SW 1271 (cell line): Measurements from ENCODE around the gene TARS3.
A peak's percentile ranks its signal among the peaks of the same experiment; 100 is the strongest.
"Not testable (repeated sequence)": the region's sequence is repeated elsewhere in the genome, so short reads cannot be mapped to it uniquely, and the experiment has no call there.

Experiments
- DNase-seq, 2 experiments: peaks; one replicate each; lab custom pipeline; 2025; lab: John Stamatoyannopoulos, UW

The TARS3 gene

DNA sequence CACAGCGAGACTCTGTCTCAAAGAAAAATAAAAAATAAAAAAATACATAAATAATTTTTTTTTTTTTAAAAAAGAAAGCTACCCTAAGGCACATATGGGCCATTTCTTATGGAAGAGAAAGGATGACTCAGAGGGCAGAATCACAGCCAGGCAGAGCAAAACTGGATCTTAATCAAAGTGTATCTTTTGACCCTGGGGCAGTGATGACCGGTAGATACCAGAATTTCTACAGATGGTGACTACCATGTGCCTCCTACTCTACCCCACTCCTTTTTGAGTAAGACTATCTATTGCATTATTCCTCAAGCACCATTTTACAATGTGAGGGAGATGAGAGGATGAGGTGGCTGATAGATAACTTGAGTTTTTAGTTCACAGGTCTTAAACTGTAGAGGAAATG lies 26.0 kb downstream of the TARS3 start:
- no peak for DNase-seq

DNA sequence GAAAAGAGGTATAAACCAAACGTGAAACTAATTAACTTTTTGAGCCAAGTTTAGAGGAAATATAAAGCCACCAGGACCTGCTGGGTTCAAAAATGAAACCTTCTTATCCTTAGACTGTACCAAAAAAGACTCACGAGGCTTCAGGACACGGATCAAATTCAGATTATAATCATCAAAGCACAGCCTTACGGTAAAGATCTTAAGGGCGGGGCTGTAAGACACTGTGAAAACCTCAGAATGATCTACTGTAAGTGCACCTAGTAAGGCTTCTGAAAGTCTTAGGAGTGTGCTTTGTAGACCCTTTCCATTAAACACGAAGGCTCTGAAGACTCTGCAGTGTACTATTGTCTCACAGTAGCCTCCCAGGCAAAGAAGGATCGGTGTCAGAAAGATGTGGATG lies 26.8 kb downstream of the TARS3 start:
- DNase-seq: no peak

DNA sequence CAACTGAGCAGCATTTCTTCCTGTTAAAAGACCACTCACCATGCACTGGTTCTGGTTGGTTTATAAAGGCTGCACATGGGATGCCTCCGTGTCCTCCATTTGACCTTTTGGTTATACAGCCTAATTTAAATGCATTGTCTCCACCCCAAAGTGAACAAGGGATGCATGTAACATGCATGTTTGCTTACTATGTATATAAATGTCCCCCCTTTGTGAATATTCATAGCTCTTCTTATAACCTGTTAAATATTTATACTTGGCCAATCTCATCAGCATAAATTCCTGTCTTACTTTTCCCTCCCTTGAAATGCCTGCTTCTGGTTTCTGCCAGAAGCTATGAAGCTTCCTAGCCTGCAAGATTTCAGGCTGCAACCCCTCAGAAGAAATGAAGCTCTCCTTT lies 27.4 kb downstream of the TARS3 start:
- DNase-seq: no peak

DNA sequence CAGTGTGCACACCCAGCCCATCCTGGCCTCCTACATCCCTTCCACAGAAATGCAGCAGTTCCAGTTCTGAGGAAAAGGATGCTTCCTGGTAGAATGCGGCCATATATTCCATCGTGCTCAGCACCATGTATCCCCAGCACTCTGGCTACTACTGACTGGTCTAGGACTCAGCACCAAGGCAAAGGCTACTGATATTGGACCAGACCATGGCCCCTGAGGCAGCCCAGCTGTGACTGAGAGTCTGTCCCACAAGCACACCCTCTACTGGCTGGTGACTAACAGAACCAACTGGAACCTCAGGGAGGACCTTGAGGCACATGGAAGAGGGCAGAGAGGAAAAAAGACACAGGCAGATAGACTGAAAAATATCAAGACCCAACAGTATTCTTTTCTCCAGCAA lies 30.0 kb downstream of the TARS3 start:
- peak in 1 of 2 experiments; percentile 24 for DNase-seq

DNA sequence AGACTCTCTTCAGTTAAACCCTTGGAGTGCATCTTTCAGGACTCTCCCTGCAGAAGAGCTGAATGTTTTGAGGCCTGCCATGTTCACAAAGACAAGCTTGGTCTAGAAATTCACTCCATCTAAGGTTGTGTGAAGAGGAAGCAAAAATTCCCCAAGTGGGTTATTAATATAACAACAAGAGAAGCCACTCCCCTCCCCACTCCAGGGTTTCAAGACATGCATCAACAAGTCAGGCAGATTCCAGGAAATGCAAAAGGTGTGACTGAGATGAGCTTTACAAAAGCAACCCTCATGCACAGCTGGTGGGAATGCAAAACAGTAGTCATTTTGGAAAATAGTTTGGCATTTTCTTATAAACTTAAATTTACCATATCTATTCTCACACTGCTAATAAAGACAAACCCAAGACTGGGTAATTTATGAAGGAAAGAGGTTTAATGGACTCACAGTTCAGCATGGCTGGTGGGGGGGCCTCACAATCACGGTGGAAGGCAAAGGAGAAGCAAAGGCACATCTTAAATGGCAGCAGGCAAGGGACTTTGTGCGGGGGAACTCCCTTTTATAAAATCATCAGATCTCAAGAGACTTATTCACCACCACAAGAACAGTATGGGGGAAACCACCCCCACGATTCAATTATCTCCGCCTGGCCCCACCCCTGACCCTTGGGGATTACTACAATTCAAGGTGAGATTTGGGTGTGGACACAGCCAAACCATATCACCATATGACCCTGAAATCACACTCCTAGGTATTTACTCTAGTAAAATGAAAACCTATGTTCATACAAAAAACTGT lies 31.3 kb downstream of the TARS3 start:
- no peak for DNase-seq

DNA sequence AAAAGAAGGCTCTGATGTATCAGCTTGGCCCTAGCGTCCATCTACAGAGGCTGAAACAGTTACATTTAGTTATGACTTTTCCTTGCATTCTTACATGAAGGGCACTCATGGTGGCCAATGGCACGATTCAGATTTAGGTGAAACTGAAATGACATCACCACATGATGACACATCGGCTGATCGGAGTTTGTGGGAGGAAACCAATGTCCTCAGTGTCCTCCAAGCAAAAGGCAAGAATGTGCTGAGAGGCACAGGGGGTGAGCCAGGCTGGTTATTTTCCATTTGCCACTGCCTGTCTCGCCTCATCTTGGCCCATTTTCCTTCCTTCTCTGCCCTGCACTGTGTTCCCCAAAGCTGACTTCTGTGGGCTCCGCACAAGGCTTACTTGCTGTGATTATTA lies 34.4 kb downstream of the TARS3 start:
- no peak for DNase-seq

DNA sequence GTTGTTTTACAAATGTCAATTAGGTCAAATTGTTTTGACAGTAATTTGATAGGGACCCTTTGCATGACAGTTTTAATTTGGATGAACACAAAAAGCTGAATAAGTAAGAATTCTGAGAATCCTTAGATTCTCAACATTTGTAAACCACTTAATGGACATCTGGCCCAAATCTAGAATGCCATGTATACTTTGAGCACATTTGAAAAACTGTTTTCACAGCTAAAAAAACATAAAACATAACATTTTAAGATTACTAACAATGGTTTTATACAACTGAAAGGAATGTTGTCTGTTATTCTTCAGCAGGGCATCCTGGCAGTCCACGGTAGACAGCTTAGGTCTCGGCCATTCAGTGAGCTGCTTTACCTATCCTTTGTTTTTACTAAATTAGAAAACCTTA lies 37.6 kb downstream of the TARS3 start:
- no peak for DNase-seq

DNA sequence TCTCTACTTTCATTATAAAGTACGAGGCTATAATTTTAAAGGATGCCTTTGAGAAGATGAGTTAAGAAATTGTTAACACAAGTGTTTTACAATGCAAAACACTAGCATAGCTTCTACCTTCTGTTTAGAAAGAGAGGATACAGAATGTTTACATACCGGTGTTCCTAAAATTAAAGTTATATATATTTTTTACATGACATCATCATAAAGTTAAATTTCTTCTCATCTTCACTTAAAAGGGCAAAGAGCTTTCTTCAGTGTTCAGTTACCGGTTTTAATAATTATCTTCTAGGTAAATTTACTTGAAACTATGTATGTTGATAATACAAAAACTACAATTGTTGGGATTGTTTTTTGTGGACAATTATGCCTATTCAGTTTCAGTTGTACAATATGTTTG lies 39.4 kb downstream of the TARS3 start:
- DNase-seq: no peak

DNA sequence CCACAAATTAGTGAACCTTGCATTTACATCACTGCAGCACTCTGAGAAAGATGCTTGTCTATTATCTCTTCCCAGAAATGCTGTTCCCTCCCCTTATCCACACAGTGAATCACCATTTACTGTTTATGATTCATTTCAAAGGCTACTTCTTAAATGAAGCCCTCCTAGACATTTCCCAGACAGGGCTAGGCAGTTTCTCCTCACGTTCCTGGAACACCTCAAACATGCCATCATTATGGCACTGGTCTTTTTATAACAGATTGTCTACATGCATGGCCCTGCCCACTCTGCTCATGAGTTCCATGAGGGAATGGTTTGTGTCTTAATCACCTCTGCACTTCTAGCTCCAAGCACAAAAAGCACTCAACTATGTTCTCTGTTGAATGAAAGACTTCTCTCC lies 39.9 kb downstream of the TARS3 start:
- DNase-seq: peak in 1 of 2 experiments; percentile 27

DNA sequence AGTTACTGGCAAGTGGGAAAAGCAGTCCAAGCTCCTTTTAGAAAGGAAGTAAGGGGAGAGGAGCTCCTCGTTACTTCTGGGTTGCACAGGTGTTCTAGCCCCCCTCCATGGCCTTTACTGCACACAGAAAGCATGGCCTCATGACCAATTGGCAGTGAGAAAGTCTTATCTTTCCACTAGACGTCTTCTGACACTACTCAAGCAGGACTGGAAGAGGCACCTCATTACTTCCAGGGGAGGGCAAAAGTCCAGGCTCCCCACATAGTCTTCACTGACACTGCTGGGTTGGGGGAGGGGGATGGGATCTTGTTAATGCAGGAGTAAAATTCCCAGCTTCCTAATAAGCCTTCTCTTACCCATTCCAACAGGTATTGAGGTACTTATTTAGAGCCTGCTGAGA lies 44.5 kb downstream of the TARS3 start:
- DNase-seq: no peak

DNA sequence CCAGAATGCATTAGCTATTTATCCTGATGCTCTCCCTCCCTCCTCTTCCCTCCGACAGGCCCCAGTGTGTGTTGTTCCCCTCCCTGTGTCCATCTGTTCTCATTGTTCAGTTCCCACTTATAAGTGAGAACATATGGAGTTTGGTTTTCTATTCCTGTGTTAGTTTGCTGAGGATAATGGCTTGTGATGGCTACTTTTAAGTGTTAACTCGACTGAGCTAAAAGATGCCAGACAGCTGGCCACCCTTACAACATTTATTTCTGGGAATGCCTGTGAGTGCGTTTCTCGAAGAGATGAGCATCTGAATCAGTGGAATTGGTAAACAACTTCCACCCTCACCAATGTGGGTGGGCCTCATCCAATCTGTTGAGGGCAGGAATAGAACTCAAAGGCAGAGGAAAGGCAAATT lies 47.3 kb downstream of the TARS3 start:
- DNase-seq: no peak

DNA sequence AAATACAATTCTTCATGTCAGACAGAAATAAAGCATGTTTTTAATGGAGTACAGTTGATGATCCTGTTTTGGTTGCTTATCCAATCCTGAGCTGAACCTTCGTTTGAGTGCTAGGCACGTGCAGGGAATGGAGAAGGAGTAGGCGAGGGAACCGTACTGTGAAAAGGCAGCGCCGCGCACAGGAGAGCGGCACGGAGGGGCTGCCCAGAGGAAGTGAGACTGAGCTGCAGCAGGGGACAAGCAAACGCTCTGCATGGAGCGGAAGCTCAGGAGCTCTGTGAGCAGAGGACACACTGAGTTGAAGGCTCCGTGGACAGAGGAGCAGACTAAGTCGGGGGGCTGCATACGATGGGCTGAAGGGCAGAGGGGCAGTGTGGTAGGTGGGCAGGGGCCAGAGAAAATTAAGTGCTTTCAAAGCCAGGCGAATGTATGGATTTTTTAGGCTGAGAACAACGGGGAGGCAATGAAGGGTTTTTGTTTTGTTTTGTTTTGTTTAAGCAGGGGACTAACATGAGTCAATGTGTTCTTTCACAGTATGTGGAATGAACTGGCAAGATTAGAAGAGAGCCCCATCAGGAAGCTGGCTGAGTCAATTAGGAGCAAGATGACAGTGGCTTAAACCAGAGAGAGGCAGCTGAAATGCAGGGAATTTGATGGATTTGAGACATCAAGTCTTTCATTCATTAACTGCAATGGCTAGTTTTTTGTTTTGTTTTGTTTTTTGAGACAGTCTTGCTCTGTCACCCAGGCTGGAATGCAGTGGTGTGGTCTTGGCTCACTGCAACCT lies 48.3 kb downstream of the TARS3 start:
- DNase-seq: peak; percentile 40 to 67

DNA sequence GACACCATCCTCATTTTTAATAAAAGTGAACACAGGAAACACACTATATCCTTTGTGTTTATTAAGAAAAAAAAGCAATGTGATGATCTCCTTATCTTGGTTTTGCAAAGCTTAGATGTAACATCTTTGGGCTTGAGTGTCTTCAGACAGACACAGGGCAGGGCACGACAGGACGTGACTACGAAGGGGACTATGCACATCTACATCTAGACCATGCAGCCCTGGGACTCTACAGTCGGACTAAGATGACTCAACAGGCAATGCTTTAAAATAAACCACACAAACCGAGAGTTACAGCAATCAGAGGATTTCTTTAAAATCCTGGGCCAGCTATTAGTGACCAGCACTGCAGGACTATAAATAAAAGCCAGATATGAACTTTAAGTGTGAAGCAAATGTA lies 49.3 kb downstream of the TARS3 start:
- peak; percentile 40 to 76 for DNase-seq

DNA sequence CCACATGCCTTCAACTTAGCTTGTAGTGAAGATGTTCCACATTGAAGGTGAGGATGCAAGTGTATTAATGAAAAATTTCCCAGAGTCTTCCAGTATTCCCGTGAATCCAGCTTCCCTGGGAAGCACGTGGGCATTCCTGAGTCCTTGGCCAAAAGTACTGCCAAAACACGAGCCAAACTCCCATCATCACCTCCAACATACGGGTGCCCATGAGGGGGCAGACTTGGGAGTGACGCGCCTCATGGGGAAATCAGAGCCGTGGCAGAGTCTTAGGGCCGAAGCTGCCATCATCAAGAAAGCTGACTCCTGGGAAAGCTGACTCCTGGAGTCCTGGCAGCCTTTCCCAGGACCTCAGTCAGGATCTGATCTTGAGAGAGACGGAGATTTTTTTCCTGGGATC lies 52.0 kb downstream of the TARS3 start:
- no peak for DNase-seq

DNA sequence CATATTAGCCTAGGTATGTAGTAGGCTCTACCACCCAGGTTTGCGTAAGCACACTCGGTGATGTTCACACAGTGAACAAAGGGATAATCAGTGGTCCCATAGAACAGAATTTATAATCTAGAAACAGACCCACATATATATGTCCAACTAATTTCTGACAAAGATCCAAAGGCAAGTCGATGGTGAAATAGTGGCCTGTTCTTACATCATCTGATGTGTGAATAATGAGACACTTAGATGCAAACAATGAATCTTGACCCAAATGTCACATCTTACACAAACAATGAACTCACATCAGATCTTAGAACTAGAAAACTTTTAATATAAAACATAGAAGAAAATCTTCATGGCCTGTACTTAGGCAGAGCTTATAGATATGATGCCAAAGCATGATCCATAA lies 54.5 kb downstream of the TARS3 start:
- DNase-seq: no peak

DNA sequence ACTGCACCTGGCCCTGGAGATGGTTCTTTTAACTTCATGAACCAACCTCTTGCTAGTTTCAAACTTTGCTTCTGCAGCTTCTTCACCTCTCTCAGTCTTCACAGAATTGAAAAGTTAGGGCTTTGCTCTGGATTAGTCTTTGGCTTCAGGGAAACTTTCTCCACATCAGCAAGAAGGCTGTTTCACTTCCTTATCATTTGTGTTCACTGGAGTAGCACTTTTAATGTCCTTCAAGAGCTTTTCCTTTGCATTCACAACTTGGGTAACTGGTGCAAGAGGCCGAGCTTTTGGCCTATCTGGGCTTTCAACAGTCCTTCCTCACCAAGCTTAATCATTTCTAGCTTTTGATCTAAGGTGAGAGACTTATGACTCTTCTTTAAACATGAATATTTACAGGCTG lies 56.4 kb downstream of the TARS3 start:
- no peak for DNase-seq

DNA sequence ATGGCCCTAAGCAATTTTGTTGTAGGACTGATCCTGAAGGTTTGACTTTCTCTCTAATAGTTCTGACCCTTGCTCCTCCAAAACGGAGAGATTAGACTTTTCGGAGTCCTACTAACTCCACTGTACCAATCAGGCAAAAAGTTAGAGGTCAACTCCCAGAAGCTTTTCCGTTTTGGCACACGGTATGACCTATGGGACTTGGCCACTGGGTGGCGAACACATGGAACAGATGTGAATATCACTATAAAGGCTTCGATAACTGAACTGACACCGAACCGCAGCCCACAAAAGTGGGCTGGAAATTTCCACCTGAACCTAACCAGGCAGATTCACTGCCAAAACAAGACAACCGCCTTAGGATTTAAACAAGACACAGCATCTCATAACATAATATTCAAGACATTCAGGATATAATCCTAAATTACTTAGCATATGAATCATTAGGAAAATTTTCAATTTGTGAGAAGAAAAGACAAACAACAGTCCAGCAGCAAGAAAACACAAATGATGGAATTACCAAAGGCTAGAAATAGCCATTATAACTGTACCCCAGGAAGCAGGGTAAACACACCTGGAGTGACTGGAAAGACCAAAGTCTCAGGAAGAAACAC lies 59.9 kb downstream of the TARS3 start:
- peak in 1 of 2 experiments; percentile 7 for DNase-seq

DNA sequence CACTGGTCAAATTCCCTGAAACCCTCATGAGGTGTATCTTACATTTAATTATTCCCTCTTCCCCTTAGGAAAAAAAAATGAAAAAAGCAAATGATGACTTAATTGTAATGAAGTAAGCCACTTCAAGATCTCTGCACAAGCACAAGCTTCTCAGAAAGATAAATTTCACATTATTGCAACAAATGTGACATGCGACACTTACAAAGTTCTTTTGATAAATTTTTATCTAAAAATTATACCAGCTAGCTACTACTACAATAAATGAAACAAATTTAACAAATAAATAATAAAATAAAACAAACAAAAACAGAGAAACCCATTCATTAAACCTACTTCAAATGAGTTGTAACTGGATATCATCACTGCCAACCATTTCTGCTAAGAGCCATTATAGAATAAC lies 62.1 kb downstream of the TARS3 start:
- no peak for DNase-seq

DNA sequence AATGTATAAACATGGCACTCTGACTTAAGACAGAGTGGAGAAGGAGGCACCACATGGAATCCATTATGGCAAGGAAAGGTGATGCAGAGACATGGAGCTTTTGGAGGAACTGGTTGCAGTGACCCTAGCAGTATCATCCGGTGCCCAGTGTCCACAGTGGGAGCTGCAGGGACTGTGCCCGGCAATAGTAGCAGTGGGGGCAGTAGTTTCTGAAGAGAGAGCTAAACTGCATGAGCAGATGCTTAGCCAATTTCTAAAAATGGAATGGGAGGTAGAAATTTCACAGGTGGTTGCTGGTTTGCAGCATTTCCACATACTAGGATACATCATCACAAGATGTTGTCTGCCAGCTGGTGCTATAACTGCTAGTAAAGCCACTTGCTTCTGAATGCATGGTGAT lies 64.3 kb downstream of the TARS3 start:
- no peak for DNase-seq

DNA sequence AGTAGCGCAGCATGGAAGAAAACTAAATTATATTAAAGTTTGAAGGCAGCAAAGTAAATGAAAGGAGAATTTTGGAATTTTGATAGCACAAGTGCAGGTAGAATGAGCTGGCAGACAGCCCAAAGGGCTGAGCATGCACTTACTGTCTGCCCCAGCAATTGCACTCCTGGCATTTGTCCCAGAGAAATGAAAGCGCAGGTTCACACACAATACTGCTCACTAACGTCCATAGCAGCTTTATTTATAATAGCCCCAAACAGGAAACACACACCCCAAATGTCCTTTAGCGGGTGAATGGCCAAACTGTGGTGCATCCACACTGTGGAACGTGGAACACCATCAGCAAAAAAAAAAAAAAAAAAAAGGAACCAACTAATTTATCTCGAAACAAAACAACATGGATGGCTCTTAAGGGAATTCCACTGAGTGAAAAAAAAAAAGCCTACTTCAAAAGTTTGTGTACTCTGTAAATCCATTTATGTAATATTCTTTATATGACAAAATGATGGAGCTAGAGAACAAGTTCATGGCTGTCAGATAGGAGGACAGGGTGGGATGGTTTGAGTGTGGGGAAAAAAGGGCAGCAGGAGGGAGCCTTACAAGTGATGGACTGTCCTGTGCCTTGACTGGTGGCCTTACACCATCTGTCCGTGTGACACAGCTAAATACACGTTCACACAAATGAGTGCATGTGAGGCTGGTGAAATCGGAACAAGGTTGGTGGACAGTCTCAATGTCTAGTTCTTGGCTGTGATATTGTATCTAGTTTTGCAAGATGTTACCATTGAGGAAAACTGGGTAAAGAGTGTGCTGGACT lies 66.1 kb downstream of the TARS3 start:
- no peak for DNase-seq

DNA sequence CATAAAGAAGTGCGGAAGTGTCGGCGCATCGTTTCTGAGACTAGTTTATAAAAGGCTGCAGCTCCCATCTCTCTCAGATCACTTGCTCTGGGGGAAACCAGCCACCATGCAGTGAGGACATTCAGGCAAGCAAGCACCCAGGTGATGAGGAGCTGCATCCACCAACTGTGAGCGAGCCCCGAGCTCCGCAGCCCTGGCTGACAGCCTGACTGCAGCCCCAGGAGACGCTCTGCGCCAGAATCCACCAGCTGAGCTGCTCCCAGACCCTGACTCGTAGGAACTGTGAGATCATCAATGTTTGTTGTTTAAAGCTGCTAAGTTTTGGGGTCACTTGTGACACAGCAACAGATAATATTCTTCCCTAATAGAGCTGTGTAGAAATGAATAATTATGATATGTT lies 67.1 kb downstream of the TARS3 start:
- DNase-seq: no peak

DNA sequence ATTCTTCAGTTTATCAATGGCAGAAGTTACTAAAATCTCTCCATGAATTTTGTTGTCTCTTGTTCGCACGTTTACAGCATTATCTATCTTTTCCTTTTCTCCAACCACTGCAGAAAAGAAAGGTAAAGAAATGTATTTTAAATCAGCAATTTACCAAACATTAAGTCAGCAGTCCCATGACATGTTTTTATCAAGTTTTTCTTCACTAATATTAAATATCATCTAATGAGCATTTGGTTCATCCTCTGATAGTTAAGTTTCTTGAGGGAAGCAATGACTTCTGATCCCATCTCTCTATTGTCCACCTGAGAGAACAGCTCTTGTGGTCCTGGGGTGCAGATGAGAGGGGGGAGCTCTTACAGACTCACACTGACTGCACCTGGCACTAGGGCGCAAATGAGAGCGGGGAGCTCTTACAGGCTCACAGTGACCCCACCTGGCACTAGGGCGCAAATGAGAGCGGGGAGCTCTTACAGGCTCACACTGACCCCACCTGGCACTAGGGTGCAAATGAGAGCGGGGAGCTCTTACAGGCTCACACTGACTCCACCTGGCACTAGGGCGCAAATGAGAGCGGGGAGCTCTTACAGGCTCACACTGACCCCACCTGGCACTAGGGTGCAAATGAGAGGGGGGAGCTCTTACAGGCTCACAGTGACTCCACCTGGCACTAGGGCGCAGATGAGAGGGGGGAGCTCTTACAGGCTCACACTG lies 69.5 kb downstream of the TARS3 start:
- not testable (repeated sequence) for DNase-seq
